HG02678 (cell line): ENCODE results near the gene RNF227.
"Not testable (repeated sequence)": the region's sequence is repeated elsewhere in the genome, so short reads cannot be mapped to it uniquely, and the experiment has no call there.

Experiments
- ATAC-seq: cut with Tn5 transposase; IDR thresholded peaks from one replicate; pipeline ENCODE4 v1.9.1; 2021; ENCODE audit warnings: mild to moderate bottlenecking, moderate library complexity; ENCODE audit not compliant: unreplicated experiment

RNF227 gene

DNA sequence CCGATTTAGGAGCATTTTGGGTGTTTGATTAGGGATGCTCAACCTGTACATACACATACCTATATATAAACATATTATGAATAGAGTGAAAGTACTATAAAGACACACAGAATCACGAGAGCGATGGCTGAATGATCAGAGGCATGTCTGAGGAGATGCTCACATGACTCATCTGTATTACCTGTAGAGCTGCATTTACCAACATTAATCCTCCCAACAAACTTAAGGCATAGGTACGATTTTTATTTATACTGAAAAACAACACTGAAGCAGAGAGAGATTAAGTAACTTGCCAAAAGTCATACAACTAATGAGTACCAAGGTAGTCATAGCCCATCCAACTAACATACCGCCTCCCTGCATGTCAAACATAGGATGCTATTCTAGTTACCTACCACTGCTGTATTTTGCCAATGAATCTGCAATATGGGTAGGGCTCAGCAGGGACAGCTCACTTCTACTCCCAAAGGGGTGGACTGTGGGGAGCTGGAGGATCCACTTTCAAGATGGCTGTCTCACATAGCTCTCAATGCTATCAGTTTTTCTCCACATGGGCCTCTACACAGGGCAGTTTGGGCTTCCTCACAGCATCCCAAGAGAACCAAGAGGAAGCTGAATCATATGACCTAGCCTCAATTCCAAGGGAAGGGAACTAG is 51.0 kb downstream of the RNF227 start:
- ATAC-seq = no peak

DNA sequence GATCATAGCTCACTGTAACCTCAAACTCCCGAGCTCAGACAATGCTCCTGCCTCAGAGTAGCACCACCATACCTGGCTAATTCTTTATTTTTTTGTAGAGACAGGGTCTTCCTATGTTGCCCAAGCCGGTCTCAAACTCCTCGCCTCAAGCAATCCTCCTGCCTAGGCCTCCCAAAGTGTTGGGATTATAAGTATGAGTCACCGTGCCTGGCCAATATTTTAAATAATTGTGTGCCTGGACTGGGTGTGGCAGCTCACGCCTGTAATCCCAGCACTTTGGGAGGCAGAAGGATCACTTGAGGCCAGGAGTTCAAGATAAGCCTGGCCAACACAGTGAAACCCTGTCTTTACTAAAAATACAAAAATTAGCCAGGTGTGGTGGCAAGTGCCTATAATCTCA is 51.7 kb downstream of the RNF227 start:
- ATAC-seq = not testable (repeated sequence)
